Measurements from ENCODE around the gene EPB41L2. TPM values are rescaled to one million over a fixed set of nuclear protein-coding genes. Genes with fewer than 3 reads are reported as not detected.
"Not testable (repeated sequence)": the region's sequence is repeated elsewhere in the genome, so short reads cannot be mapped to it uniquely, and the experiment has no call there.

EPB41L2 gene
- total RNA-seq, 1 donor from 2014 or later, result 61.8 TPM

DNA sequence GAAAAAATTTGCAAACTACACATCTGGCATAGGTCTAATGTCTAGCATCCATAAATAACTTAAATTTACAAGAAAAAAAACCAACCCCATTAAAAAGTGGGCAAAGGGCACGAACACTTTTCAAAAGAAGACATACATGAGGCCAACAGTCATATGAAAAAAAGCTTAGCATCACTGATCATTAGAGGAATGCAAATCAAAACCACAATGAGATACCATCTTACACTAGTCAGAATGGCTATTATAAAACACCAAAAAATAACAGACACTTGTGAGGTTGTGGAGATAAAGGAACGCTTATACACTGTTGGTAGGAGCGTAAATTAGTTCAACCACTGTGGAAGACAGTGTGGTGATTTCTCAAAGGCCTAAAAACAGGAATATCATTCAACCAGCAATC, 33.7 kb upstream of the EPB41L2 start:
- Histone ChIP-seq H3K9me3 (ENCODE audit: low read depth) (peaks cover 6% of the 10 kb centered on the region), H4K20me1 (ENCODE audit: low read depth) (no peaks in the 10 kb centered on the region), H3K79me2 (ENCODE audit: low read depth) (no peaks in the 10 kb centered on the region), H3K36me3 (no peaks in the 10 kb centered on the region), H3K4me1 (no peaks in the 10 kb centered on the region), H3K27ac (no peak overlapping the region), H3K4me2 (no peak overlapping the region), H3K4me3 (no peak overlapping the region), H3F3A (ENCODE audit: low read depth) (no peaks in the 10 kb centered on the region), H3K27me3 (no peaks in the 10 kb centered on the region), H3K9ac (no peak overlapping the region), H2AFZ (replicated peaks) (no peak overlapping the region)
- peaks cover 14% of the 10 kb centered on the region for H3K9me3 Mint-ChIP-seq
- no peak overlapping the region for H3K4me3 Mint-ChIP-seq
- H3K27ac Mint-ChIP-seq, result no peak overlapping the region
- H3K27me3 Mint-ChIP-seq (ENCODE audit: insufficient read depth, low read depth), result no peaks in the 10 kb centered on the region
- no peaks in the 10 kb centered on the region for H3K4me1 Mint-ChIP-seq
- H3K36me3 Mint-ChIP-seq, result no peaks in the 10 kb centered on the region
- no peak for TF ChIP-seq EZH2 (IDR thresholded peaks at IDR 0.05)
- TF ChIP-seq CTCF (IDR thresholded peaks at IDR 0.05), result no peak
- no peak for TF ChIP-seq EZH2phosphoT487 (IDR thresholded peaks at IDR 0.05)
- DNase-seq (ENCODE audit: low spot score), result no peak

GRCh38 chr6:131093334-131093733, 30.3 kb upstream of the EPB41L2 start:
- Histone ChIP-seq H3K4me2 (no peak overlapping the region), H3K9ac (no peak overlapping the region), H3F3A (ENCODE audit: low read depth) (no peaks in the 10 kb centered on the region), H3K36me3 (no peaks in the 10 kb centered on the region), H3K27me3 (no peaks in the 10 kb centered on the region), H3K79me2 (ENCODE audit: low read depth) (no peaks in the 10 kb centered on the region), H3K4me1 (no peaks in the 10 kb centered on the region), H3K9me3 (ENCODE audit: low read depth) (no peaks in the 10 kb centered on the region), H2AFZ (replicated peaks) (no peak overlapping the region), H3K27ac (no peak overlapping the region), H4K20me1 (ENCODE audit: low read depth) (no peaks in the 10 kb centered on the region), H3K4me3 (no peak overlapping the region)
- H3K4me1 Mint-ChIP-seq, result no peaks in the 10 kb centered on the region
- TF ChIP-seq CTCF (IDR thresholded peaks at IDR 0.05) (no peak), EZH2phosphoT487 (IDR thresholded peaks at IDR 0.05) (no peak), EZH2 (IDR thresholded peaks at IDR 0.05) (no peak)
- no peak overlapping the region for H3K27ac Mint-ChIP-seq
- no peaks in the 10 kb centered on the region for H3K36me3 Mint-ChIP-seq
- peaks cover 16% of the 10 kb centered on the region for H3K9me3 Mint-ChIP-seq
- no peaks in the 10 kb centered on the region for H3K27me3 Mint-ChIP-seq (ENCODE audit: insufficient read depth, low read depth)
- no peak for DNase-seq (ENCODE audit: low spot score)
- H3K4me3 Mint-ChIP-seq, result no peak overlapping the region

DNA sequence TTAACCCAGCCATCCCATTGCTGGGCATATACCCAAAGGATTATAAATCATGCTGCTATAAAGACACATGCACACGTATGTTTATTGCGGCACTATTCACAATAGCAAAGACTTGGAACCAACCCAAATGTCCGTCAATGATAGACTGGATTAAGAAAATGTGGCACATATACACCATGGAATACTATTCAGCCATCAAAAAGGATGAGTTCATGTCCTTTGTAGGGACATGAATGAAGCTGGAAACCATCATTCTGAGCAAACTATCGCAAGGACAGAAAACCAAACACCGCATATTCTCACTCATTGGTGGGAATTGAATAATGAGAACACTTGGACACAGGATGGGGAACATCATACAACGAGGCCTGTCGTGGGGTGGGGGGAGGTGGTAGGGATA, 28.9 kb upstream of the EPB41L2 start:
- not testable (repeated sequence) for H3K4me3 Mint-ChIP-seq; H3K36me3 ChIP-seq; H3K9ac ChIP-seq; H3K79me2 ChIP-seq (ENCODE audit: low read depth); DNase-seq (ENCODE audit: low spot score); H3K4me1 Mint-ChIP-seq; H3K27me3 Mint-ChIP-seq (ENCODE audit: insufficient read depth, low read depth); H3K27ac ChIP-seq; H3K27me3 ChIP-seq; H3K9me3 ChIP-seq (ENCODE audit: low read depth); H3K36me3 Mint-ChIP-seq; H3K27ac Mint-ChIP-seq; H4K20me1 ChIP-seq (ENCODE audit: low read depth); H3K4me1 ChIP-seq; H3K4me2 ChIP-seq; H3K4me3 ChIP-seq; H2AFZ ChIP-seq (replicated peaks); H3F3A ChIP-seq (ENCODE audit: low read depth)
- peaks cover 22% of the 10 kb centered on the region for H3K9me3 Mint-ChIP-seq

DNA sequence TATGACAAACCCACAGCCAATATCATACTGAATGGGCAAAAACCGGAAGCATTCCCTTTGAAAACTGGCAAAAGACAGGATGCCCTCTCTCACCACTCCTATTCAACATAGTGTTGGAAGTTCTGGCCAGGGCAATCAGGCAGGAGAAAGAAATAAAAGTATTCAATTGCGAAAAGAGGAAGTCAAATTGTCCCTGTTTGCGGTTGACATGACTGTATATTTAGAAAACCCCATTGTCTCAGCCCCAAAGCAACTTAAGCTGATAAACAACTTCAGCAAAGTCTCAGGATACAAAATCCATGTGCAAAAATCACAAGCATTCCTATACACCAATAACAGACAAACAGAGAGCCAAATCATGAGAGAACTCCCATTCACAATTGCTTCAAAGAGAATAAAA, 27.3 kb upstream of the EPB41L2 start:
- H3K27ac ChIP-seq; H3K79me2 ChIP-seq (ENCODE audit: low read depth); H3K27me3 Mint-ChIP-seq (ENCODE audit: insufficient read depth, low read depth); H3K4me1 Mint-ChIP-seq; H3K4me2 ChIP-seq; H3K9me3 ChIP-seq (ENCODE audit: low read depth); H3K36me3 Mint-ChIP-seq; H4K20me1 ChIP-seq (ENCODE audit: low read depth); H3F3A ChIP-seq (ENCODE audit: low read depth); H3K27ac Mint-ChIP-seq; DNase-seq (ENCODE audit: low spot score); H3K9ac ChIP-seq; H3K4me3 Mint-ChIP-seq; H3K4me3 ChIP-seq; H3K27me3 ChIP-seq; H3K4me1 ChIP-seq; H2AFZ ChIP-seq (replicated peaks); H3K36me3 ChIP-seq: not testable (repeated sequence)
- peaks cover 33% of the 10 kb centered on the region for H3K9me3 Mint-ChIP-seq
